ENCODE data around the gene PNPLA6.
"Not testable (repeated sequence)": the region's sequence is repeated elsewhere in the genome, so short reads cannot be mapped to it uniquely, and the experiment has no call there.

PNPLA6 gene

GRCh38 chr19:7534531-7535046 is 928 bp upstream of the PNPLA6 start:
- TF ChIP-seq CTCF (IDR thresholded peaks at IDR 0.05; ENCODE audit: low read depth, low read length) = peak; percentile 39; the same call in 1 of the 2 replicates
- peak overlapping the region; percentile 81 for H3K4me3 ChIP-seq (ENCODE audit: low read depth, low read length)

- peak overlapping the region; percentile 81 for H3K4me3 ChIP-seq (ENCODE audit: low read depth, low read length)
- TF ChIP-seq CTCF (IDR thresholded peaks at IDR 0.05; ENCODE audit: low read depth, low read length) = no peak
Observed at GRCh38 chr19:7535998-7536695, 630 bp downstream of the PNPLA6 start.

- not testable (repeated sequence) for H3K4me3 ChIP-seq (ENCODE audit: low read depth, low read length)
Observed at GRCh38 chr19:7538990-7539389, 3.5 kb downstream of the PNPLA6 start.

- TF ChIP-seq CTCF (IDR thresholded peaks at IDR 0.05; ENCODE audit: low read depth, low read length) = no peak
- H3K4me3 ChIP-seq (ENCODE audit: low read depth, low read length) = no peak overlapping the region
Observed at GRCh38 chr19:7539827-7540425, 4.4 kb downstream of the PNPLA6 start.

- H3K4me3 ChIP-seq (ENCODE audit: low read depth, low read length) = no peak overlapping the region
- TF ChIP-seq CTCF (IDR thresholded peaks at IDR 0.05; ENCODE audit: low read depth, low read length) = no peak
Observed at GRCh38 chr19:7540761-7541474, 5.4 kb downstream of the PNPLA6 start.

- no peak for TF ChIP-seq CTCF (IDR thresholded peaks at IDR 0.05; ENCODE audit: low read depth, low read length)
- H3K4me3 ChIP-seq (ENCODE audit: low read depth, low read length) = no peak overlapping the region
Observed at GRCh38 chr19:7541475-7541824, 5.9 kb downstream of the PNPLA6 start.

GRCh38 chr19:7541828-7542443 is 6.4 kb downstream of the PNPLA6 start:
- H3K4me3 ChIP-seq (ENCODE audit: low read depth, low read length) = no peak overlapping the region
- TF ChIP-seq CTCF (IDR thresholded peaks at IDR 0.05; ENCODE audit: low read depth, low read length) = no peak
